DMS79 treated with DMSO at 0.1 percent for 48 hours (cell line): ENCODE data around the gene ZNF512B.
A peak's percentile ranks its signal among the peaks of the same experiment; 100 is the strongest.
"Not testable (repeated sequence)": the region's sequence is repeated elsewhere in the genome, so short reads cannot be mapped to it uniquely, and the experiment has no call there.

Experiments used
- DNase-seq: peaks from one replicate; lab custom pipeline; 2025; lab: John Stamatoyannopoulos, UW

ZNF512B gene

GRCh38 chr20:63963784-63964301 lies 5.9 kb downstream of the ZNF512B start:
- no peak for DNase-seq

GRCh38 chr20:63963348-63963741 lies 6.4 kb downstream of the ZNF512B start:
- no peak for DNase-seq

GRCh38 chr20:63962426-63963347 lies 7.0 kb downstream of the ZNF512B start:
- no peak for DNase-seq

- DNase-seq: no peak
These were observed 7.9 kb downstream of the ZNF512B start for GRCh38 chr20:63961664-63962425.

- not testable (repeated sequence) for DNase-seq
These were observed 8.8 kb downstream of the ZNF512B start for GRCh38 chr20:63960654-63961621.

GRCh38 chr20:63959699-63960075 lies 10.0 kb downstream of the ZNF512B start:
- DNase-seq: no peak

- DNase-seq: no peak
These were observed 10.6 kb downstream of the ZNF512B start for GRCh38 chr20:63958964-63959698.

- DNase-seq: no peak
These were observed 11.3 kb downstream of the ZNF512B start for GRCh38 chr20:63958471-63958870.

GRCh38 chr20:63957690-63958441 lies 11.9 kb downstream of the ZNF512B start:
- peak; percentile 62 for DNase-seq

- peak; percentile 62 for DNase-seq
These were observed 12.6 kb downstream of the ZNF512B start for GRCh38 chr20:63957004-63957689.

GRCh38 chr20:63956664-63957003 lies 13.1 kb downstream of the ZNF512B start:
- DNase-seq: no peak

GRCh38 chr20:63955827-63956663 lies 13.7 kb downstream of the ZNF512B start, which contains the start of gene UCKL1:
Gene UCKL1, minus strand, starts transcription at chr20:63956416. Its CDS starts 44 bp downstream, at chr20:63956372.
- DNase-seq: peak; percentile 85

- no peak for DNase-seq
These were observed 14.4 kb downstream of the ZNF512B start for GRCh38 chr20:63955281-63955826.

- DNase-seq: no peak
These were observed 15.8 kb downstream of the ZNF512B start for GRCh38 chr20:63953764-63954429.

- no peak for DNase-seq
These were observed 17.0 kb downstream of the ZNF512B start for GRCh38 chr20:63952769-63953168.

GRCh38 chr20:63952210-63952535 lies 17.6 kb downstream of the ZNF512B start:
- DNase-seq: no peak

- no peak for DNase-seq
These were observed 18.1 kb downstream of the ZNF512B start for GRCh38 chr20:63951398-63952209.
